Immature natural killer cell (primary cell): ENCODE results near the gene VLDLR. TPM values are rescaled to one million over a fixed set of nuclear protein-coding genes. Genes with fewer than 3 reads are reported as not detected.

Experiments used
- DNase-seq, 3 donors: peaks; one replicate each; pipeline ENCODE4 v3.0.0; 2022; ENCODE audit warnings: mixed read lengths in 1 of 3
- H3K27ac Mint-ChIP-seq, 6 donors: one replicate each; pipeline ENCODE4 v1.8.0; 2020; ENCODE audit warnings: mixed read lengths in 6 of 6, mild to moderate bottlenecking in 5 of 6, inconsistent platforms in 4 of 6, moderate library complexity in 3 of 6
- H3K27me3 Mint-ChIP-seq, 3 donors: one replicate each; pipeline ENCODE4 v1.8.0; 2020 to 2021; ENCODE audit warnings: low read depth in 3 of 3, mild to moderate bottlenecking in 3 of 3, mixed read lengths in 3 of 3, moderate library complexity in 3 of 3, inconsistent platforms in 1 of 3
- H3K36me3 Mint-ChIP-seq, 3 donors: one replicate each; pipeline ENCODE4 v1.8.0; 2020; ENCODE audit warnings: mixed read lengths in 3 of 3, inconsistent platforms in 2 of 3, mild to moderate bottlenecking in 2 of 3
- H3K4me1 Mint-ChIP-seq, 2 donors: one replicate each; pipeline ENCODE4 v1.8.0; 2020; ENCODE audit warnings: inconsistent platforms in 2 of 2, mild to moderate bottlenecking in 2 of 2, mixed read lengths in 2 of 2, moderate library complexity in 1 of 2
- H3K4me3 Mint-ChIP-seq, 5 donors: one replicate each; pipeline ENCODE4 v1.8.0; 2020; ENCODE audit warnings: mild to moderate bottlenecking in 5 of 5, mixed read lengths in 5 of 5, inconsistent platforms in 3 of 5, moderate library complexity in 3 of 5
- H3K9me3 Mint-ChIP-seq, 6 donors: one replicate each; pipeline ENCODE4 v1.8.0; 2020; ENCODE audit warnings: mild to moderate bottlenecking in 6 of 6, mixed read lengths in 6 of 6, inconsistent platforms in 4 of 6, moderate library complexity in 3 of 6
- polyA plus RNA-seq, 3 donors: library from polyadenylated mRNA; unstranded; fragments of 300-500 nt; fragmentation: Illumina TruSeq; gene quantifications; one replicate each; pipeline ENCODE4 v1.2.3, GENCODE V29; 2021

VLDLR gene
- polyA plus RNA-seq, 3 donors from 2014 or later: 0.61 to 0.84 TPM; not detected in 1

DNA sequence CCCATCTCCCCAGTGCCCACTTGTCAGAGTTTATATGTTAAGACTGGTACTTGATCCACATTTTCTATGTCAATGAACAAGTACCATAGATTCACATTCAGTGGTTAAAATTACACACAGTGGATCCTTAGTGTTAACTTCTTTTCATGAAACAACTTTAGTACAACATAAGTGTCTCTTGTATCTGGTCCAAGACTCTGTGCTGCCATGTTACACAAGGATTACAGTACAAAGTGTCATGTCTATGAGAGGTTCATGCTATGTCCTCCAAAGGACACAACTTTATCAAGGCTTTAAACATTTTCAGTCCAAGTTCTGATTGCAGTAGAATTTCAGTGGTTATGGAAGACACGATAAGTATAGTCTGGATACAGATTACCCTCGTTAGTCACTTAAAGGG lies 13.3 kb upstream of the VLDLR start:
- peaks cover 3 to 11% (median 10%) of the 10 kb centered on the region in 3 donors for H3K27me3 Mint-ChIP-seq
- H3K9me3 Mint-ChIP-seq: no peaks in the 10 kb centered on the region
- H3K27ac Mint-ChIP-seq: no peak overlapping the region
- no peaks in the 10 kb centered on the region for H3K4me1 Mint-ChIP-seq
- no peak overlapping the region for H3K4me3 Mint-ChIP-seq
- H3K36me3 Mint-ChIP-seq: no peaks in the 10 kb centered on the region
- no peak for DNase-seq

DNA sequence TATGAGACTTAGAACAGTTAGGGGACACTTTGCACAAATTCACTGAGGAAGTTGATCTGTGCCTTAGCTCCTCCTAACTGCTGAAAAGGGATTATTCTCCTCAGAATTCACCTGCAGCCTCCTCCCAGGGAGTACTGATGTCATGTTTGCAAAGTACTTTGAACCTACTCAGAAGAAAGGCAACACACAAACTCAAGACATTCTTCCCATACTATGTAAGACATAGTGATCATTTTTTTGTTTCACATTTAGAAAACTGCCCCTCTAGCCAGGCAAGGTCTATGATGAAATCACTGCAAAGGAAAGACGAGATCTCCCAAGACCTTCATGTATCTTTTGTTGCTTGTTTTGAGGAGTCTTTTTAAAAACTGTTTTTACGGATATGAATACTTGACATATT lies 10.6 kb upstream of the VLDLR start:
- Mint-ChIP-seq H3K36me3 (no peaks in the 10 kb centered on the region), H3K27ac (no peak overlapping the region), H3K4me3 (no peak overlapping the region)

DNA sequence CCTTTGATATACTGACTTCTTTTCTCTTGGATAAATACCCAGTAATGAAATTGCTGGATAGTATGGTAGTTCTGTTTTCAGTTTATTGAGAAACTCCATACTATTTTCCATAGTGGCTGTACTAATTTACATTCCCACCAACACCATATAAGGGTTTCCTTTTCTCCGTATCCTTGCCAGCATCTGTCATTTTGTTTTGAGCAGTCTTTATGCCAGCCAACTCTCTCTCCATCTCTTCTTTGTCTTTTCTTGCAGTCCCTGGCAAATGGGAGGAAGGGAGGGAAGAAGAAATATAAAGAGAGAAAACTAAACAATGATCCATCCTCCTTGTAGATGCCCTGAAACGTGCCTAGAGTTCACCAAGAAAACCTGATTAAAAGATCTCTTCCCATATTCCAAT lies 9.6 kb upstream of the VLDLR start:
- Mint-ChIP-seq H3K4me3 (no peak overlapping the region), H3K36me3 (no peaks in the 10 kb centered on the region), H3K27ac (no peak overlapping the region), H3K4me1 (no peaks in the 10 kb centered on the region), H3K9me3 (no peaks in the 10 kb centered on the region), H3K27me3 (peaks cover 3 to 20% (median 7%) of the 10 kb centered on the region in 3 donors)
- no peak for DNase-seq

More for the DNA sequence above, 10.6 kb upstream of the VLDLR start:
- DNase-seq: no peak
- Mint-ChIP-seq H3K27me3 (peaks cover 3 to 20% (median 7%) of the 10 kb centered on the region in 3 donors), H3K9me3 (no peaks in the 10 kb centered on the region), H3K4me1 (no peaks in the 10 kb centered on the region)

DNA sequence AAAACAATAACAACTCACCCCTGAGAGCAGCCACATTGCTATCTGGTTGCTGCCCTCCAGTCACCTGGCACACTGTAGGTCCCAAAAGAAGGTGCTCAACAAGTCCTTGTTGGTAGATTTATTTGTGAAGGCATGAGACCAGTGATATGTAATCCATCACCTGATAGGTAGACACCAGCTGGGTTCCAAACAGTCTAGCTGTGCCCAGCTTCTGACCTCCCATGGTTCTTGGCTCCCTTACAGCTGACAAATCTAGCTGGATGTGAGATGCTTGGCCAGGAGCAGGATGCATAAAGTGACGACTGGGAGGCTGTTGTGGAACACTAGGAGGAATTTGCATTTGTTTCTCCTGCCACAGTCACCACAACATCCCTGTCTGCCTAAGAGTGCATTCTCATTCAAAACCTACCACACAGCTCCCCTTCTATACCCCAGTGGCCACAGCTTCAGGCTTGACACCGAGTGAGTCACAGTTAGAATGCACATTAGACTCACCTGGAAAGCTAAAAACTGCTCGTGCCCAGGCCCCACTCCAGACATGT lies 7.8 kb upstream of the VLDLR start:
- Mint-ChIP-seq H3K27ac (no peak overlapping the region), H3K27me3 (peaks cover 2 to 20% (median 7%) of the 10 kb centered on the region in 3 donors), H3K36me3 (no peaks in the 10 kb centered on the region), H3K9me3 (no peaks in the 10 kb centered on the region), H3K4me1 (no peaks in the 10 kb centered on the region), H3K4me3 (no peak overlapping the region)
- DNase-seq: no peak

DNA sequence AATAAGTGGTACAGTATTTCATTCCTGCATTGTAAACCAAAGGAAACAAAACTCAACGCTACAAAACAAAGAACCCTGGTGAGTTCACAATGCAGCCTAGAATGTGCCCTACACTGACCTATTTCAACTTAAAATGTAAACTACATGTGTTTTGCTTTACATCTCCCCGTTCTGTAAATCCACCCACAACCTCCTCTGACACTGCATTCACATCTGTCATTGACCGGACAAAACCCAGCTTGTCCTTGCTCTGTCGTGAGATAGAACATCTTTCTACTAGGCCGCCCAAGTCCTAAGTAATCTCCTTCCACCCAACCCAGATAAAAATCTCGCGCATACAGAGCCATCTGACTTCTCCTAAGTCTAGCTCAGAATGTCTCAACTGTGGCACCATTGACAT lies 6.1 kb upstream of the VLDLR start:
- Mint-ChIP-seq H3K4me1 (no peaks in the 10 kb centered on the region), H3K27ac (no peak overlapping the region), H3K27me3 (peaks cover 2 to 20% (median 6%) of the 10 kb centered on the region in 3 donors), H3K4me3 (no peak overlapping the region), H3K9me3 (no peaks in the 10 kb centered on the region), H3K36me3 (no peaks in the 10 kb centered on the region)
- DNase-seq: no peak

DNA sequence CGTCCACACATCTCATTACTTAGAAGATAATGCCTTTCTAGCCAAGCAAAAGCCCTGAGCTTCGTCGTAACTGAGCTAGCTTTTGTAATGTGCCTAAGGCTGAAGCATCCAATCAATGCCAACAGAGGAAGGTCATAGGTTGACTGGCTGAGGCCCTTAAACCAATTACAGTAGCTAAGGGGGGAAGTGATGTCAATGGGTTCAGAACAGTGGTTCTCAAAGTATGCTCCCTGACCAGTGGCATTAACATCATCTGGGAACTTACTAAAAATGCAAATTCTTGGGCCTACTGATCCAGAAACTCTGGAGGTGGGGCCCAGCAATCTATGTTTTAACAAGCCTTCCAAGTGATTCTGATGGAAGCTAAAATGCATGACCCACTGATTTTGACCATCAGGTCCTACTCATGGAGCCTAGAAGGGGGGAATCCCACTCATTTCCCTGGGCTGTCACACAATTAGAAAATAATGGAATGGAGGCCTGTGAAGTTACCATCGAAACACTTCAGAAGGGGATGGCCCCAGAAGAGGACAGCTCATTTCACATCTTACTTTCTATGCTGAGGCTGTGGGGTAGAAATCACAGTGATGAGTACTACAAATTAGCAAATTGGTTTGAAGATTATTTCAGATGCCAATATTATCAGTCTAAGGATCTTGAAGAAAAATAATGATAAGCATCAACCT lies 4.8 kb upstream of the VLDLR start:
- DNase-seq: no peak
- H3K36me3 Mint-ChIP-seq: no peaks in the 10 kb centered on the region
- peaks cover 6 to 8% of the 10 kb centered on the region in 2 donors for H3K4me1 Mint-ChIP-seq
- peaks cover 2 to 20% (median 3%) of the 10 kb centered on the region in 3 donors for H3K27me3 Mint-ChIP-seq
- no peaks in the 10 kb centered on the region for H3K9me3 Mint-ChIP-seq
- H3K4me3 Mint-ChIP-seq: no peak overlapping the region
- H3K27ac Mint-ChIP-seq: no peak overlapping the region

- Mint-ChIP-seq H3K4me1 (peaks cover 12 to 15% of the 10 kb centered on the region in 2 donors), H3K9me3 (no peaks in the 10 kb centered on the region), H3K27me3 (peaks cover 7 to 19% (median 9%) of the 10 kb centered on the region in 3 donors), H3K36me3 (no peaks in the 10 kb centered on the region), H3K4me3 (no peak overlapping the region), H3K27ac (no peak overlapping the region)
- DNase-seq: no peak
Observed at GRCh38 chr9:2618289-2618688, 3.3 kb upstream of the VLDLR start.

GRCh38 chr9:2620919-2621721 lies 467 bp upstream of the VLDLR start:
- peaks cover 17 to 25% of the 10 kb centered on the region in 2 donors for H3K4me1 Mint-ChIP-seq
- peak overlapping the region; percentile 86 to 92 (median 89) for H3K4me3 Mint-ChIP-seq
- peak; percentile 31 to 42 (median 39) for DNase-seq
- H3K27me3 Mint-ChIP-seq: peaks cover 11 to 13% (median 12%) of the 10 kb centered on the region in 3 donors
- H3K27ac Mint-ChIP-seq: peak overlapping the region in 1 of 6 donors; percentile 16
- H3K9me3 Mint-ChIP-seq: no peaks in the 10 kb centered on the region
- no peaks in the 10 kb centered on the region for H3K36me3 Mint-ChIP-seq

DNA sequence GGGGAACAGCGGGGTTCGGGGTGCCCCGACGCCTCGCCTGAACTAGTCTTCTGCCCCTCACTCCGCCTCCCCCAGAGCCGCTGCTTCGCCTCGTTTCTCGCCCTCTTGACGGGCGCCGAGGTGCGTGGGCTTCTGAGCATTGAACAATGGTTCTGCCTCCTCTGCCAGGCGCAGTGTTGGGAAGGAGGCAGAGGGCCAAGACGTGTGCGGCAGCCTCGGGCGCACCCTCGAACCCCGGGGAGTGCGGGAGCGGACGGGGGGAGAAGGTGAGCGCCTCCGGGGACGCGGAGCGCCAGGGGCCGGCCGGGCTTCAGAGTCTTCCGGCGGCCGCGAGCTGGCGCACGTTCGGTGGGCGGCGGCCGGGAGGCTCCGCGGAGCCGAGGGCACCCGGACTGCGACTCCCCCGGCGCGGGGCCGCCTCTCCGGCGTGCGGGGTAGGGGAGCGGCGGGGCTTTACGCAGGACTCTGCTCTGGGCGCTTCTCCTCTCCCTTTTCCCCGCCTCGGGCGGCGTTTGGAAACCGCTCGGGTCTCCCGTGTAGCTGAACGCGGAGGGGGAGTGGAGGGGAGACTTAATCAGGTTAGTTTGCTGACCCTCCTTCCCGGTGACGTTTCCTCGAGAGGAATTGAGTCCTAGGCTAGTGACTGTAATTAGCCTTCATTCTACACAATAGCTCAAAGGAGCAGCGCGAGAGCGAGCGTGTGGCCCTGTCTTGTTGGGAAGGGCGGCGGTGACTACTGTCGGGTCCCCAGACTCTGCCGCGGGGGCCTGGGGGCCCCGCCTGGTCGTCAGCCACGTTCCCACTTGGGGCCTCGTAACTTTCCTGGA lies 1.1 kb downstream of the VLDLR start:
- peak overlapping the region; percentile 87 to 91 (median 88) for H3K4me3 Mint-ChIP-seq
- peak overlapping the region in 2 of 6 donors; percentile 32 to 33 for H3K27ac Mint-ChIP-seq
- H3K36me3 Mint-ChIP-seq: no peaks in the 10 kb centered on the region
- peaks cover 11 to 13% (median 12%) of the 10 kb centered on the region in 3 donors for H3K27me3 Mint-ChIP-seq
- peaks cover 17 to 25% of the 10 kb centered on the region in 2 donors for H3K4me1 Mint-ChIP-seq
- H3K9me3 Mint-ChIP-seq: no peaks in the 10 kb centered on the region
- peak; percentile 8 to 26 (median 25) for DNase-seq

DNA sequence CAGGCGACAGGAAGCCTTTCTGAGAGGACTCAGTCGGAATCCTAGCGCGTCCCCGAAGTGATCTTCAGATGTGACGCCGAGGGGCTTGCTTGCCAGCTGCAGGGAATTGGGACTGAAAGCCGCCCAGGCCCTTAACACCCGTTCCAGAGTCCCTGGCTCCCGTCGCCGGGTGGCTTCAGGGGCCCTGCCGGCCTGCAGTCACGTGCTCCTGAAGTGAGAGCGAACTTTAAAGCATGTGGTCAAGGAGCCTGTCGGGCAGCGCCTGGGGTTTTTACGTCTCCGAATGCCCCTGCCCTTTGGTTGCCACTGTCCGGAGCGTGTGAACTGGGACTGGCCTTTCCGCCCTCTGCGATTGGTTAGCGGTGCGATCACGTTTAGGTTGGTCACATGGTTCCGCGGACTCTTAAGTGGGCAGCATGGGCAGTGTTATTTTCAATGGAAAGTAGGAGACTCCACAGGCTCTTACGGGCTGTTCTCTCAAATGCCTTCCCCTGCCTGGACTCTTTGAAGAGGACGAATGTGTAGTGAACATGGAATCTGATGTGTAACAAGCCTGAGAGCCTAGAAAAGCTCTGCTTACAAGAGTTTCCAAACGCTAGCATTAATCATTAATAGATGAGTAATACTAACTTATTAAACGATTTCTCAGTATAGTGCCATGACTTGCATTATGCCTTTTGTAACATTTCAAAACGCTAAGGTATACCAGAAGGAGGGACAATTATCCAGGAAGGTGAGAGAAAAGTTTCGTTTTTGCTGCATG lies 1.9 kb downstream of the VLDLR start:
- peaks cover 11 to 13% (median 12%) of the 10 kb centered on the region in 3 donors for H3K27me3 Mint-ChIP-seq
- H3K4me1 Mint-ChIP-seq: peaks cover 17 to 25% of the 10 kb centered on the region in 2 donors
- no peak for DNase-seq
- H3K9me3 Mint-ChIP-seq: no peaks in the 10 kb centered on the region
- H3K27ac Mint-ChIP-seq: peak overlapping the region in 1 of 6 donors; percentile 33
- H3K4me3 Mint-ChIP-seq: peak overlapping the region; percentile 84 to 91 (median 85)
- no peaks in the 10 kb centered on the region for H3K36me3 Mint-ChIP-seq

- Mint-ChIP-seq H3K36me3 (no peaks in the 10 kb centered on the region), H3K9me3 (no peaks in the 10 kb centered on the region), H3K4me1 (peaks cover 17 to 25% of the 10 kb centered on the region in 2 donors), H3K4me3 (peak overlapping the region; percentile 8 to 91 (median 84)), H3K27me3 (peaks cover 11 to 13% (median 12%) of the 10 kb centered on the region in 3 donors), H3K27ac (no peak overlapping the region)
- no peak for DNase-seq
Observed at GRCh38 chr9:2624051-2624682, 2.6 kb downstream of the VLDLR start.

GRCh38 chr9:2625427-2625826 lies 3.8 kb downstream of the VLDLR start:
- Mint-ChIP-seq H3K27ac (no peak overlapping the region), H3K4me1 (peaks cover 17 to 25% of the 10 kb centered on the region in 2 donors), H3K4me3 (no peak overlapping the region), H3K36me3 (no peaks in the 10 kb centered on the region), H3K9me3 (no peaks in the 10 kb centered on the region), H3K27me3 (peaks cover 11 to 12% (median 11%) of the 10 kb centered on the region in 3 donors)
- no peak for DNase-seq
